T-cell (primary cell): ENCODE measurements around the gene NUP155. TPM values are rescaled to one million over a fixed set of nuclear protein-coding genes. Genes with fewer than 3 reads are reported as not detected.
A peak's percentile ranks its signal among the peaks of the same experiment; 100 is the strongest.
"Not testable (repeated sequence)": the region's sequence is repeated elsewhere in the genome, so short reads cannot be mapped to it uniquely, and the experiment has no call there.

Source experiments
- ATAC-seq, 4 experiments: fragments of 200-7000 bp in 3 of 4; fragments of 150-1000 bp in 1 of 4; cut with Tn5 transposase; replicated peaks in 1 of 4; 1 replicate in 3 of 4; 2 replicates in 1 of 4; pipeline ENCODE4 v1.10.0; 2021; ENCODE audit warnings: moderate library complexity in 3 of 4, mild to moderate bottlenecking in 2 of 4, moderate number of reproducible peaks in 1 of 4
- CTCF ChIA-PET, 2 donors: fragments of 300-600 bp; sonication (Branson Sonifier 250); formaldehyde crosslinking; loops; one replicate each; lab custom pipeline; 2022; ENCODE audit warnings: antibody characterized with exemption in 2 of 2; lab: Charles Lee
- POLR2A ChIA-PET, 2 donors: fragments of 300-600 bp; sonication (Branson Sonifier 250); formaldehyde crosslinking; loops; one replicate each; lab custom pipeline; 2022; ENCODE audit warnings: antibody characterized with exemption in 2 of 2; lab: Charles Lee
- DNase-seq, 35 experiments: peaks; one replicate each; pipeline versions ENCODE4 v3.0.0 to v3.0.0-alpha.2; 2013 to 2023
- H3K27ac ChIP-seq: one replicate; pipeline ENCODE4 v1.5.1; 2013; ENCODE audit warnings: low read length
- H3K27me3 ChIP-seq, 2 experiments: replicated peaks in 1 of 2; 1 replicate in 1 of 2; 2 replicates in 1 of 2; pipeline versions ENCODE4 v1.6.1 to v1.7.0; 2013; ENCODE audit warnings: low read length in 1 of 2, mixed read lengths in 1 of 2; ENCODE audit not compliant: control insufficient read depth in 2 of 2, insufficient read depth in 2 of 2; ENCODE audit errors: extremely low read depth in 1 of 2
- H3K36me3 ChIP-seq, 2 donors: 1 replicate in 1 of 2; 2 replicates in 1 of 2; pipeline versions ENCODE4 v1.6.1 to v1.7.0; 2013; ENCODE audit warnings: low read length in 1 of 2; ENCODE audit not compliant: control insufficient read depth in 2 of 2, insufficient read depth in 1 of 2; ENCODE audit errors: extremely low read depth in 1 of 2
- H3K4me1 ChIP-seq, 2 experiments: 1 replicate in 1 of 2; 2 replicates in 1 of 2; pipeline versions ENCODE4 v1.6.1 to v1.7.0; 2013; ENCODE audit warnings: low read length in 2 of 2, mixed read lengths in 1 of 2; ENCODE audit not compliant: insufficient read depth in 2 of 2, control insufficient read depth in 1 of 2; ENCODE audit errors: extremely low read depth in 1 of 2
- H3K4me3 ChIP-seq, 2 donors: 1 replicate in 1 of 2; 2 replicates in 1 of 2; pipeline versions ENCODE4 v1.5.1 to v1.7.0; 2013; ENCODE audit warnings: mild to moderate bottlenecking in 2 of 2, low read length in 1 of 2, moderate library complexity in 1 of 2; ENCODE audit not compliant: control insufficient read depth in 1 of 2; ENCODE audit errors: extremely low read depth in 1 of 2
- H3K9me3 ChIP-seq: 2 replicates; pipeline ENCODE4 v1.7.0; 2013
- H3K27ac Mint-ChIP-seq, 2 donors: one replicate each; pipeline ENCODE4 v1.8.0; 2020 to 2021; ENCODE audit warnings: mild to moderate bottlenecking in 2 of 2, mixed read lengths in 2 of 2
- H3K27me3 Mint-ChIP-seq, 2 donors: one replicate each; pipeline ENCODE4 v1.8.0; 2021 to 2022; ENCODE audit warnings: mixed read lengths in 2 of 2
- H3K36me3 Mint-ChIP-seq: one replicate; pipeline ENCODE4 v1.8.0; 2021; ENCODE audit warnings: mixed read lengths
- H3K4me1 Mint-ChIP-seq, 3 donors: one replicate each; pipeline ENCODE4 v1.8.0; 2020 to 2022; ENCODE audit warnings: mixed read lengths in 3 of 3, mild to moderate bottlenecking in 1 of 3
- H3K4me3 Mint-ChIP-seq, 3 donors: one replicate each; pipeline ENCODE4 v1.8.0; 2020 to 2022; ENCODE audit warnings: mild to moderate bottlenecking in 3 of 3, mixed read lengths in 3 of 3, moderate library complexity in 3 of 3
- H3K9me3 Mint-ChIP-seq, 3 donors: one replicate each; pipeline ENCODE4 v1.8.0; 2020 to 2022; ENCODE audit warnings: mixed read lengths in 3 of 3
- WGBS: methylation state at CpG from one replicate; pipeline ENCODE4 v1.1.5; 2013; ENCODE audit warnings: missing lambda C conversion rate; ENCODE audit not compliant: insufficient coverage; 5-methylcytosine and 5-hydroxymethylcytosine counted together
- total RNA-seq, 35 experiments: library from RNA in 6 of 35; stranded (reverse) in 6 of 35; fragments of 120-200 nt in 1 of 35; gene quantifications; one replicate each; pipeline versions ENCODE4 v1.2.1 to v1.2.4 and lab custom pipeline; 2013 to 2026

NUP155 gene
- total RNA-seq, 5 donors from 2014 or later (not counting 1 experiment from before 2014, with no cell fraction given), result 23.9 to 28.0 (median 25.7) TPM

DNA sequence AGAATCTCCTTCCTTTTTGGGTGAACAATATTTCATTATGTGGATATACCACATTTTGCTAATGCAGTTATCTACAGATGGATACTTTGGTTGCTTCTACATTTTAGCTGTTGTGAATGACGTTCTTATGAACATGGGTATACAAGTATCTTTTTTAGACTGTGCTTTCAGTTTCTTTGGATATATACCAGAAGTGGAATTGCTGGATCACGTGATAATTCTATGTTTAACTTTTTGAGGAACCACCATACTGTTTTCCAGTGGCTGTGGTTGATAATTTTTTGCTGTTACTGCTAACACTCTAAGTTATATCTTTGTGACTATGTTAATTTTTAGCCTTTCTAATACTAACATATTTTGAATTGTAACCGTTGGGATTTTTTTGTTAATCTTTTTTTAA lies 20.7 kb upstream of the NUP155 start:
- peaks cover 5 to 14% (median 12%) of the 10 kb centered on the region in 3 donors for H3K4me1 Mint-ChIP-seq
- ChIA-PET POLR2A (interaction anchor here in 1 of 2 donors (0.5 kb wide), 1 partner anchor 17 kb away, joined by 4 read pairs; no protein-coding TSS in a partner anchor), CTCF (no interaction called here)
- no peak overlapping the region for H3K27ac Mint-ChIP-seq
- no peak overlapping the region for H3K4me3 Mint-ChIP-seq
- peaks cover 31% of the 10 kb centered on the region for H3K36me3 Mint-ChIP-seq
- Histone ChIP-seq H3K4me3 (no peak overlapping the region), H3K27ac (no peak overlapping the region), H3K27me3 (no peaks in the 10 kb centered on the region), H3K4me1 (no peaks in the 10 kb centered on the region), H3K36me3 (peaks cover 0 to 42% of the 10 kb centered on the region in 2 donors), H3K9me3 (no peaks in the 10 kb centered on the region)
- DNase-seq (no peak), ATAC-seq (no peak)
- H3K27me3 Mint-ChIP-seq, result no peaks in the 10 kb centered on the region
- no peaks in the 10 kb centered on the region for H3K9me3 Mint-ChIP-seq
- WGBS, result 100% methylated on average over 1 of the region's 3 CpGs

DNA sequence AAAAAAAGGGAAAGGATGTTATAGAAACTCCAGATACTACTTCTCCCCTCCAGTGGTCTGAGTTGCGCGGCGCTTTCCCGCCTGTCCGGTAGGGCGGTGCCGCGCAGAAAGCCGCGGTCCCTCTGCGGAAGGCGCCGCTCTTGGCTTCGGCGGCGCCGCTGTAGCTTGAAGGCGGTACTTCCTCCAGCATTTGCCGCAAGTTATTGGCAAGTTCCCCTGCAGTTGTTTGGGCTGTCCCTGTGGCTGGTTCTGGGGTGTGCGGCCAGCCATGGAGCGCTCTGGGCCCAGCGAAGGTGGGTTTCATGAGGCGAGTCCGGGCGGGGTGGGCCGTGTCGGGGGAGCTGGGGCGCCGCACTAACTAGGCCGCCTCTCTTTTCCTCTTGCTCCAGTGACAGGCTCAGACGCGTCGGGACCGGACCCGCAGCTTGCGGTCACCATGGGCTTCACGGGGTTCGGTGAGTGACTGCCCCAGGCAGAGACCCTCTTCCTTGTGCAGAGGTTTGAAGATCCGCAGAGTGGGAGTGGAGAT lies 8.3 kb upstream of the NUP155 start, which contains the start of gene WDR70:
TSS of gene WDR70 (plus strand) at position 219 of the 529 bp plus-strand sequence. CDS start at position 269, 50 bp downstream.
- ATAC-seq (peak; percentile 98 to 99 (median 99)), DNase-seq (peak; percentile 61 to 85 (median 69))
- H3K27me3 Mint-ChIP-seq, H3K9me3 Mint-ChIP-seq, H3K36me3 Mint-ChIP-seq, H3K36me3 ChIP-seq, H3K27ac ChIP-seq, H3K9me3 ChIP-seq, H3K27me3 ChIP-seq: not testable (repeated sequence)
- Histone ChIP-seq H3K4me1 (peaks cover 4 to 14% of the 10 kb centered on the region in 2 experiments), H3K4me3 (peak within 1 kb of the TSS; percentile 74 to 77)
- peak within 1 kb of the TSS; percentile 92 to 96 (median 93) for H3K4me3 Mint-ChIP-seq
- peak within 1 kb of the TSS; percentile 55 to 77 for H3K27ac Mint-ChIP-seq
- CTCF ChIA-PET, result interaction anchor here (0.7 to 1.7 kb wide), 5 partner anchors 8 to 1211 kb away, joined by 3 to 28 read pairs (median 5); partner anchors contain the start of gene NUP155 (in 1 of the 2)
- H3K4me1 Mint-ChIP-seq, result peaks cover 17 to 21% (median 18%) of the 10 kb centered on the region in 3 donors
- POLR2A ChIA-PET, result interaction anchor here in 1 of 2 donors (0.6 to 0.8 kb wide), 3 partner anchors 8 to 34 kb away, joined by 4 to 23 read pairs (median 5); partner anchors contain the start of gene NUP155
- WGBS, result 0% methylated on average over 26 of the region's 39 CpGs

DNA sequence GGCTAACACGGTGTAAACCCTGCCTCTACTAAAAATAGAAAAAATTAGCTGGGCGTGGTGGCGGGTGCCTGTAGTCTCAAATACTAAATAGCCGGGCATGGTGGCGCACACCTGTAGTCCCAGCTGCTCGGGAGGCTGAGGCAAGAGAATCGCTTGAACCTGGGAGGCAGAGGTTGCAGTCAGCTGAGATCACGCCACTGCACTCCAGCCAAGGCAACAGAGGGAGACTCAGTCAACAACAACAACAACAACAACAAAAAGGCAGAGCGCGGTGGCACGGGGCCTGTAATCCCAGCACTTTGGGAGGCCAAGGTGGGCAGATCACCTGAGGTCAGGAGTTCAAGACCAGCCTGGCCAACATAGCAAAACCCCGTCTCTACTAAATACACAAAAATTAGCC lies 7.2 kb upstream of the NUP155 start:
- H3K36me3 Mint-ChIP-seq, H3K27ac ChIP-seq, DNase-seq, H3K27ac Mint-ChIP-seq, H3K27me3 Mint-ChIP-seq, H3K36me3 ChIP-seq, H3K4me3 ChIP-seq, CTCF ChIA-PET, H3K9me3 Mint-ChIP-seq, H3K27me3 ChIP-seq, POLR2A ChIA-PET, H3K9me3 ChIP-seq, ATAC-seq: not testable (repeated sequence)
- peak overlapping the region; percentile 63 to 96 (median 74) for H3K4me3 Mint-ChIP-seq
- peaks cover 17 to 21% (median 18%) of the 10 kb centered on the region in 3 donors for H3K4me1 Mint-ChIP-seq
- WGBS, result 96% methylated on average over 8 of the region's 12 CpGs
- peaks cover 4 to 14% of the 10 kb centered on the region in 2 experiments for H3K4me1 ChIP-seq

DNA sequence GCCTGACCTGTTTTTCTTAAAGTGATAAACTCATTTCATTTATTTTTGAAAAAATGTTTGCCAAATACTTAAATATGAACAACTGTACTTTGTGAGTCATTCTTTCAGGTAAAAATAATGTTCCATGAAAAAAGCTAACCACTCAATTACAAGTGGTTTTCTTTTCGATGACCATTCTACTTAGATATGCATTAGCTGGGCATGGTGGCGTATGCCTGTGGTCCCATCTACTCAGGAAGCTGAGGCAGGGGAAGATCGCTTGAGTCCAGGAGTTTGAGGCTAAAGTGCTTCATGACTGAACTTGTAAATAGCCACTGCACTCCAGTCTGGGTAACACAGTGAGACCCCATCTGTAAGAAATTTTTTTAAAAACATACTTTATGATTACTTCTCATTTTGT lies 4.2 kb upstream of the NUP155 start:
- Mint-ChIP-seq H3K4me3 (no peak overlapping the region), H3K27me3 (no peaks in the 10 kb centered on the region), H3K27ac (no peak overlapping the region), H3K4me1 (peaks cover 17 to 28% (median 23%) of the 10 kb centered on the region in 3 donors), H3K9me3 (no peaks in the 10 kb centered on the region), H3K36me3 (no peaks in the 10 kb centered on the region)
- ChIA-PET CTCF (no interaction called here), POLR2A (no interaction called here)
- Histone ChIP-seq H3K9me3 (no peaks in the 10 kb centered on the region), H3K4me3 (no peak overlapping the region), H3K27ac (no peak overlapping the region), H3K27me3 (no peaks in the 10 kb centered on the region), H3K4me1 (peaks cover 16 to 17% of the 10 kb centered on the region in 2 experiments), H3K36me3 (no peaks in the 10 kb centered on the region)
- ATAC-seq (no peak), DNase-seq (no peak)
- 76% methylated on average over 2 of the region's 3 CpGs for WGBS

DNA sequence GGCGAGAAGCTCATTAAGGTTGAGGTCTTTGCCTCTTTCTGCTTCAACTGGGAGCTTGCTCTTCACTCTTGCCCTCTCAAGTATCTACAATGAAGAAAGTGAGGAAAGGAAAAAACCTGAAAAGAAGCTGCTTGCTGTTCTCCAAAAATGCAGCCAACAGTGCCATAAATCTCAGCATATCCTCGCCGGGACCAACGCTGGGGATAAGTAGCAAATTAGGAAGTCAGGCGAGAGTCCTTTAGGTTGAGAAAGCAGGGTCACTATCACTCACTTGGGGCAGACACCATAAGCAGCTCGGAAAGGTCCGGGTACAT lies 399 bp downstream of the NUP155 start:
- Mint-ChIP-seq H3K36me3 (peaks cover 5% of the 10 kb centered on the region), H3K9me3 (no peaks in the 10 kb centered on the region), H3K27me3 (no peaks in the 10 kb centered on the region), H3K4me3 (peak overlapping the region; percentile 97 to 99 (median 98)), H3K27ac (peak overlapping the region; percentile 94 to 96), H3K4me1 (peaks cover 39 to 48% (median 40%) of the 10 kb centered on the region in 3 donors)
- Histone ChIP-seq H3K27ac (peak overlapping the region; percentile 91), H3K9me3 (no peaks in the 10 kb centered on the region), H3K4me3 (peak overlapping the region; percentile 73 to 97), H3K27me3 (no peaks in the 10 kb centered on the region), H3K36me3 (no peaks in the 10 kb centered on the region), H3K4me1 (peaks cover 19 to 28% of the 10 kb centered on the region in 2 experiments)
- ATAC-seq (peak in 1 of 4 experiments; percentile 41), DNase-seq (peak in 1 of 35 experiments; percentile 25)
- 0% methylated on average over 6 of the region's 7 CpGs for WGBS
- CTCF ChIA-PET, result interaction anchor here (0.5 to 2.7 kb wide), 5 partner anchors 9 to 1071 kb away, joined by 3 to 28 read pairs (median 4); partner anchors contain the start of gene WDR70 (in 1 of the 2)
- POLR2A ChIA-PET, result interaction anchor here (0.5 to 1.5 kb wide), 8 partner anchors 8 to 1209 kb away, joined by 3 to 23 read pairs (median 4); partner anchors contain the start of genes NIPBL (in 1 of the 2) and WDR70 (in 1 of the 2)

DNA sequence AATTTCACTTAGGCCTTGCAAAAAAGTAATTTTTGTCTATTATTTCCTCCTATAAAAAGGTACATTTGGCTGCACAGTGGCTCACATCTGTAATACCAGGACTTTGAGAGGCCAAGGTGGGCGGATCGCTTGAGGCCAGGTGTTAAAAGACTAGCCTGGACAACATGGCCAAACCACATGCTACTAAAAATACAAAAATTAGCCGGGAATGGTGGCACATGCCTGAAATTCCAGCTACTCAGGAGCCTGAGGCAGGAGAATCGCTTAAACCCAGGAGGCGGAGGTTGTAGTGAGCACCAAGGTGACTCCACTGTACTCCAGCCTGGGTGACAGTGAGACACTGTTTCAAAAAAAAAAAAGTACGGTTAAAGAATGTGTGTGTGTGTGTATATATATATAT lies 15.7 kb downstream of the NUP155 start:
- peaks cover 0 to 64% of the 10 kb centered on the region in 2 donors for H3K36me3 ChIP-seq
- Mint-ChIP-seq H3K36me3 (peaks cover 16% of the 10 kb centered on the region), H3K27ac (no peak overlapping the region), H3K4me3 (no peak overlapping the region), H3K4me1 (peaks cover 3 to 7% (median 5%) of the 10 kb centered on the region in 3 donors), H3K27me3 (no peaks in the 10 kb centered on the region), H3K9me3 (no peaks in the 10 kb centered on the region)
- ATAC-seq (no peak), DNase-seq (no peak)
- no peaks in the 10 kb centered on the region for H3K9me3 ChIP-seq
- no peak overlapping the region for H3K27ac ChIP-seq
- H3K27me3 ChIP-seq, result no peaks in the 10 kb centered on the region
- no peak overlapping the region for H3K4me3 ChIP-seq
- 96% methylated on average over 5 of the region's 6 CpGs for WGBS
- POLR2A ChIA-PET, result no interaction called here
- CTCF ChIA-PET, result no interaction called here
- no peaks in the 10 kb centered on the region for H3K4me1 ChIP-seq
